Cardiac muscle cell (in vitro differentiated cells and primary cell): ENCODE results near the gene ABCC1. TPM values are rescaled to one million over a fixed set of nuclear protein-coding genes. Genes with fewer than 3 reads are reported as not detected.

ENCODE experiments used
- DNase-seq, 2 donors: peaks; one replicate each; pipeline versions ENCODE4 v3.0.0 to v3.0.0-alpha.2; 2010 to 2017; ENCODE audit warnings: low read depth in 1 of 2, low spot score in 1 of 2
- H3K27ac ChIP-seq: fragments of 200-600 bp; sonication (generic); 2 replicates; pipeline ENCODE4 v1.5.1; 2016
- H3K27me3 ChIP-seq: fragments of 200-600 bp; sonication (generic); 2 replicates; pipeline ENCODE4 v1.6.0; 2016; ENCODE audit warnings: control low read depth
- H3K36me3 ChIP-seq: fragments of 200-600 bp; sonication (generic); 2 replicates; pipeline ENCODE4 v1.5.1; 2016; ENCODE audit warnings: control low read depth
- H3K4me1 ChIP-seq: fragments of 200-600 bp; sonication (generic); 2 replicates; pipeline ENCODE4 v1.8.1; 2017; ENCODE audit warnings: low read depth, mild to moderate bottlenecking, mixed run types
- H3K4me3 ChIP-seq: fragments of 200-600 bp; sonication (generic); 2 replicates; pipeline ENCODE4 v1.5.1; 2016; ENCODE audit warnings: mild to moderate bottlenecking
- H3K9me3 ChIP-seq: fragments of 200-600 bp; sonication (generic); 2 replicates; pipeline ENCODE4 v1.5.1; 2017; ENCODE audit warnings: low read depth, mild to moderate bottlenecking, control low read depth
- CTCF ChIP-seq: IDR thresholded peaks from 2 replicates; pipeline ENCODE4 v1.5.1; 2012; ENCODE audit warnings: low read depth, mild to moderate bottlenecking, low read length
- polyA plus RNA-seq: library from polyadenylated mRNA; unstranded; fragments of >200 nt; fragmentation: Nextera tagmentation; extraction: Ambion mirVana; gene quantifications from 2 replicates; pipeline ENCODE4 v1.2.1, GENCODE V29; 2016
- total RNA-seq: library from RNA; depleted of rRNA; stranded (reverse); fragments of >200 nt; gene quantifications from 2 replicates; pipeline ENCODE4 v1.2.3, GENCODE V29; 2016

ABCC1 gene
- total and polyA plus RNA-seq, 2 experiments from 2014 or later: 14.2 to 31.0 TPM

- H3K4me1 ChIP-seq: no peaks in the 10 kb centered on the region
- no peak for TF ChIP-seq CTCF
Measured at GRCh38 chr16:15993541-15993940, 44.1 kb downstream of the ABCC1 start.

GRCh38 chr16:15993946-15994665 is 44.7 kb downstream of the ABCC1 start:
- TF ChIP-seq CTCF: no peak
- peak in 1 of 2 donors; percentile 54 for DNase-seq
- Histone ChIP-seq H3K27me3 (no peaks in the 10 kb centered on the region), H3K27ac (no peak overlapping the region), H3K9me3 (no peaks in the 10 kb centered on the region), H3K4me3 (no peak overlapping the region), H3K4me1 (no peaks in the 10 kb centered on the region), H3K36me3 (no peaks in the 10 kb centered on the region)

More at GRCh38 chr16:15993541-15993940, 44.1 kb downstream of the ABCC1 start:
- Histone ChIP-seq H3K27ac (no peak overlapping the region), H3K4me3 (no peak overlapping the region), H3K9me3 (no peaks in the 10 kb centered on the region), H3K27me3 (no peaks in the 10 kb centered on the region), H3K36me3 (no peaks in the 10 kb centered on the region)
- no peak for DNase-seq

GRCh38 chr16:15996432-15997109 is 47.2 kb downstream of the ABCC1 start:
- Histone ChIP-seq H3K27ac (no peak overlapping the region), H3K36me3 (no peaks in the 10 kb centered on the region)
- DNase-seq: peak in 1 of 2 donors; percentile 91

GRCh38 chr16:16000685-16001084 is 51.3 kb downstream of the ABCC1 start:
- no peaks in the 10 kb centered on the region for H3K27me3 ChIP-seq
- no peak overlapping the region for H3K27ac ChIP-seq
- no peak for DNase-seq
- no peak for TF ChIP-seq CTCF
- no peaks in the 10 kb centered on the region for H3K9me3 ChIP-seq
- no peaks in the 10 kb centered on the region for H3K4me1 ChIP-seq
- H3K4me3 ChIP-seq: no peak overlapping the region
- H3K36me3 ChIP-seq: no peaks in the 10 kb centered on the region

More at GRCh38 chr16:15996432-15997109, 47.2 kb downstream of the ABCC1 start:
- no peaks in the 10 kb centered on the region for H3K9me3 ChIP-seq
- no peaks in the 10 kb centered on the region for H3K27me3 ChIP-seq
- H3K4me3 ChIP-seq: no peak overlapping the region
- no peak for TF ChIP-seq CTCF
- H3K4me1 ChIP-seq: no peaks in the 10 kb centered on the region

- no peaks in the 10 kb centered on the region for H3K36me3 ChIP-seq
- H3K27ac ChIP-seq: no peak overlapping the region
- no peak for TF ChIP-seq CTCF
- H3K9me3 ChIP-seq: no peaks in the 10 kb centered on the region
- H3K27me3 ChIP-seq: no peaks in the 10 kb centered on the region
- DNase-seq: no peak
- no peaks in the 10 kb centered on the region for H3K4me1 ChIP-seq
- no peak overlapping the region for H3K4me3 ChIP-seq
Measured at GRCh38 chr16:16001596-16002255, 52.3 kb downstream of the ABCC1 start.
